Esophagus muscularis mucosa (tissue), 4 donors: ENCODE results near the gene COL5A1. TPM values are rescaled to one million over a fixed set of nuclear protein-coding genes. Genes with fewer than 3 reads are reported as not detected.
A peak's percentile ranks its signal among the peaks of the same experiment; 100 is the strongest.
"Not testable (repeated sequence)": the region's sequence is repeated elsewhere in the genome, so short reads cannot be mapped to it uniquely, and the experiment has no call there.

Source experiments
- DNase-seq: peaks from one replicate; pipeline ENCODE4 v3.0.0-alpha.2; 2017; ENCODE audit errors: extremely low spot score
- H3K27ac ChIP-seq, 4 donors: fragments of 200-600 bp; sonication (generic); replicated peaks in 1 of 4; 1 replicate in 3 of 4; 2 replicates in 1 of 4; pipeline ENCODE4 v1.5.1; 2016 to 2019; ENCODE audit warnings: mild to moderate bottlenecking in 1 of 4
- H3K27me3 ChIP-seq, 4 donors: fragments of 200-600 bp; sonication (generic); one replicate each; pipeline versions ENCODE4 v1.5.1 to v1.6.0; 2016 to 2019
- H3K36me3 ChIP-seq, 4 donors: fragments of 200-600 bp; sonication (generic); one replicate each; pipeline ENCODE4 v1.5.1; 2016 to 2019
- H3K4me1 ChIP-seq, 4 donors: fragments of 200-600 bp; sonication (generic); one replicate each; pipeline ENCODE4 v1.5.1; 2016 to 2019
- H3K4me3 ChIP-seq, 4 donors: fragments of 200-600 bp; sonication (generic); 1 replicate in 2 of 4; 2 replicates in 2 of 4; pipeline ENCODE4 v1.5.1; 2016 to 2019; ENCODE audit warnings: mild to moderate bottlenecking in 4 of 4, moderate library complexity in 1 of 4
- H3K9me3 ChIP-seq, 4 donors: fragments of 200-600 bp; sonication (generic); 1 replicate in 3 of 4; 2 replicates in 1 of 4; pipeline ENCODE4 v1.5.1; 2016 to 2019
- EP300 ChIP-seq: sonication (generic); formaldehyde crosslinking; IDR thresholded peaks from one replicate; pipeline ENCODE4 v1.6.1; 2017; ENCODE audit warnings: antibody characterized with exemption
- POLR2A ChIP-seq: fragments of 450-650 bp; IDR thresholded peaks from one replicate; pipeline ENCODE4 v1.6.1; 2017; ENCODE audit warnings: antibody characterized with exemption, moderate library complexity, mild to moderate bottlenecking, low read depth
- POLR2AphosphoS5 ChIP-seq, 2 donors: sonication (generic); formaldehyde crosslinking; IDR thresholded peaks; one replicate each; pipeline ENCODE4 v1.6.1; 2017; ENCODE audit warnings: antibody characterized with exemption in 2 of 2
- WGBS: methylation state at CpG from one replicate; pipeline ENCODE4 v1.1.5; 2018; 5-methylcytosine and 5-hydroxymethylcytosine counted together
- intact Hi-C: fragments of 100-400 bp; cut with DNase I; formaldehyde crosslinking; loops from one replicate; pipeline ENCODE4 v1.15.1; 2023
- total RNA-seq, 4 donors: library from RNA; depleted of rRNA; stranded (reverse); fragments of >200 nt; gene quantifications; one replicate each; pipeline versions ENCODE4 v1.1.0 to v1.2.1, GENCODE V29; 2016
- TF ChIP-seq, protein P1 (sequence below), 3 experiments: fragments of 200-600 bp in 2 of 3; fragments of 450-650 bp in 1 of 3; sonication (generic) in 2 of 3; IDR thresholded peaks; one replicate each; pipeline ENCODE4 v1.5.1; 2017 to 2019; ENCODE audit warnings: antibody characterized with exemption in 3 of 3, mild to moderate bottlenecking in 2 of 3, moderate library complexity in 1 of 3

The COL5A1 gene
- total RNA-seq, 4 donors from 2014 or later, result 36.0 to 89.5 (median 56.4) TPM

DNA sequence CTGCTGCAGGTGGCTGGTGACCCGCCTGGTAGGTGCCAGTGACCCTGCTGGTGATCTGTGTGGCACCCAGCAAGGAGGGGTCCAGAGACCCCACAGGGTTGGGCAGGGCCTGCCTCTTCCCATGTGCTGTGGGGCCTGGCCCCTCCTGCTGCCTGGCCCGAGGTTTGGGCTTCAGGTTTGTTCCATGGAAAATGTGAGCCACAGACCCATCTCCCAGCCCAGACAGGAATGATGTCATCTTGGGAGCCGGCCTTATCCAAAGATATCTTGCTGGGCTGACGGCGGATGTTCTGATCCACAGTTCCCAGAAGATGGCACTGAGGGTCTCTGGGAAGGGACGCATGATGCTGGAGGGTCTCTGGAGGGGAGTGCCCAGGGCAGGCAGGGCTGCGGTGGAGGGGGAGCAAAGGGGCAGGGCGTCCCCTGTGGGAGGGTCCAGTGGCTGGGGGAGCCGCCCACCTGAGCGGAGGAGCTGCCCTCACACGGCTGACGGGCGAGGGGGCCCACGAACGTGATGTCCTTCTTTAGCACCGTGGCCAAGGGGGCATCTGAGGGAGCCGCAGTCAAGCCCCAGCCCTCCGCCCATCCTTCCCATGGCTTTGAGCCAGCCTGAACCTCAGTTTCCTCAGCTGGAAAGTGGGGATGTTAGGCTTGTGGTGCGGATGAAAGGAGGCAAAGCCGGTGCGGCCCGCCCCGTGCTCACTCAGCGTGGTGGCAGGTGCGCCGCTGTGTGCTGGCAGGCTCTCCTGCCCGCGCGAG, 68.1 kb downstream of the COL5A1 start:
- intact Hi-C loops, result no loop called here
- WGBS, result 50% methylated on average over 26 of the region's 29 CpGs
- TF ChIP-seq POLR2AphosphoS5 (IDR thresholded peaks at IDR 0.05), result peak; percentile 74 to 78
- TF ChIP-seq, protein P1, sequence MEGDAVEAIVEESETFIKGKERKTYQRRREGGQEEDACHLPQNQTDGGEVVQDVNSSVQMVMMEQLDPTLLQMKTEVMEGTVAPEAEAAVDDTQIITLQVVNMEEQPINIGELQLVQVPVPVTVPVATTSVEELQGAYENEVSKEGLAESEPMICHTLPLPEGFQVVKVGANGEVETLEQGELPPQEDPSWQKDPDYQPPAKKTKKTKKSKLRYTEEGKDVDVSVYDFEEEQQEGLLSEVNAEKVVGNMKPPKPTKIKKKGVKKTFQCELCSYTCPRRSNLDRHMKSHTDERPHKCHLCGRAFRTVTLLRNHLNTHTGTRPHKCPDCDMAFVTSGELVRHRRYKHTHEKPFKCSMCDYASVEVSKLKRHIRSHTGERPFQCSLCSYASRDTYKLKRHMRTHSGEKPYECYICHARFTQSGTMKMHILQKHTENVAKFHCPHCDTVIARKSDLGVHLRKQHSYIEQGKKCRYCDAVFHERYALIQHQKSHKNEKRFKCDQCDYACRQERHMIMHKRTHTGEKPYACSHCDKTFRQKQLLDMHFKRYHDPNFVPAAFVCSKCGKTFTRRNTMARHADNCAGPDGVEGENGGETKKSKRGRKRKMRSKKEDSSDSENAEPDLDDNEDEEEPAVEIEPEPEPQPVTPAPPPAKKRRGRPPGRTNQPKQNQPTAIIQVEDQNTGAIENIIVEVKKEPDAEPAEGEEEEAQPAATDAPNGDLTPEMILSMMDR (IDR thresholded peaks at IDR 0.05), result no peak
- Histone ChIP-seq H3K36me3 (no peaks in the 10 kb centered on the region), H3K9me3 (no peaks in the 10 kb centered on the region), H3K27ac (peak overlapping the region; percentile 87 to 93 (median 91)), H3K4me1 (peaks cover 52 to 87% (median 83%) of the 10 kb centered on the region in 4 donors), H3K27me3 (no peaks in the 10 kb centered on the region), H3K4me3 (no peak overlapping the region)
- DNase-seq, result no peak

DNA sequence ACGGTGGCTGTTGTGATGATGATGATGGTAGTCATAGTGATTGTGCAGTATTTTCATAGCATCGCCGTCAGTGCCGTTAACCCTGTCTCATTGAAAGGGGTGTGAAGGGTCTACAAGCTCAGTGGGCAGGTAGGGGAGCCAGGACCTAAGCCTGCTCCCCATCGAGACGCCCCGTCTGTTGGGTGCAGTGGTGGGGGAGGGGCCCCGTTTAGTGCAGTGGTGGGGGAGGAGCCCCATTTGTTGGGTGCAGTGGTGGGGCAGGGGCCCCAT, 68.6 kb downstream of the COL5A1 start:
- Histone ChIP-seq H3K27me3 (no peaks in the 10 kb centered on the region), H3K27ac (peak overlapping the region; percentile 87 to 93 (median 91)), H3K4me1 (peaks cover 50 to 82% (median 78%) of the 10 kb centered on the region in 4 donors), H3K4me3 (no peak overlapping the region), H3K36me3 (no peaks in the 10 kb centered on the region), H3K9me3 (no peaks in the 10 kb centered on the region)
- no peak for DNase-seq
- 64% methylated on average over 8 of the region's 8 CpGs for WGBS
- TF ChIP-seq EP300, result no peak
- TF ChIP-seq POLR2AphosphoS5 (IDR thresholded peaks at IDR 0.05), result no peak
- TF ChIP-seq, protein P1 (IDR thresholded peaks at IDR 0.05), result no peak
- TF ChIP-seq POLR2A, result no peak
- intact Hi-C loops, result no loop called here

DNA sequence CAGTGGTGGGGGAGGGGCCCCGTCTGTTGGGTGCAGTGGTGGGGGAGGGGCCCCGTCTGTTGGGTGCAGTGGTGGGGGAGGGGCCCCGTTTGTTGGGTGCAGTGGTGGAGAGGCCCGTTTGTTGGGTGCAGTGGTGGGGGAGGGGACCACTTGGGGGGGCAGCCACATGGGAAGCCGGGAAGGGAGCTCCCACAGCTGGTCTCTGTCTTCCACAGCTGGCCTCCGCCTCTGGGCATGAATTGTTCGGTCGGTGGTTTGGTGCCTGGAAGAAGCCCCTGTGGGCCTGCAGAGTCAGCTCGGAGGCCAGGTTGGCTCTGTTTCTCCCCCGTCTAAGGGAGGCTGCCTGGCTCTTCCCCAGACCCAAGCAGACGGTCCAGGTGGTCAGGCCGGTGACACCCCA, 69.3 kb downstream of the COL5A1 start:
- H3K27me3 ChIP-seq, result no peaks in the 10 kb centered on the region
- intact Hi-C loops, result no loop called here
- H3K4me1 ChIP-seq, result peaks cover 48 to 75% (median 71%) of the 10 kb centered on the region in 4 donors
- peak overlapping the region; percentile 87 to 93 (median 91) for H3K27ac ChIP-seq
- peaks cover 0 to 2% (median 0%) of the 10 kb centered on the region in 4 donors for H3K36me3 ChIP-seq
- no peak overlapping the region for H3K4me3 ChIP-seq
- DNase-seq, result no peak
- H3K9me3 ChIP-seq, result no peaks in the 10 kb centered on the region
- no peak for TF ChIP-seq POLR2A
- TF ChIP-seq POLR2AphosphoS5 (IDR thresholded peaks at IDR 0.05), result no peak
- no peak for TF ChIP-seq EP300
- TF ChIP-seq, protein P1 (IDR thresholded peaks at IDR 0.05), result no peak
- WGBS, result 40% methylated on average over 6 of the region's 12 CpGs

DNA sequence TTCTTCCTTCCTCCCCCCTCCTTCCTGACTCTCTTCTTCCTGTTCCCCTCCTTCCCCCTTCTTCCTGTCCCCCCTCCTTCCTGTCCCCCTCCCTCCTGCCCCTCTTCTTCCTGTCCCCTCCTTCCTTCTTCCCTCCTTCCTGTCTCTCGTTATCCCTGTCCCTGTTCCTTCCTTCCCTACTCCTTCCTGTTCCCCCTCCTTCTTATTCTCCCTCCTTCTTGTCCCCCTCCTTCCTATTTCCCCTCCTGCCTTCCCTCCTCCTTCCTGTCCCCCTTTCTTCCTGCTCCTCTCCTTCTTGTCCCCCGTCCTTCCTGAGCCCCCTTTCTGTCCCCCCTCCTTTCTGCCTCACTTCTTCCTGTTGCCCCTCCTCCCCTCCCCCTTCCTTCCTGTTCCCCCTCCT, 70.6 kb downstream of the COL5A1 start:
- no peaks in the 10 kb centered on the region for H3K9me3 ChIP-seq
- intact Hi-C loops, result no loop called here
- DNase-seq, result no peak
- TF ChIP-seq EP300 (no peak), POLR2A (no peak), POLR2AphosphoS5 (IDR thresholded peaks at IDR 0.05) (no peak)
- TF ChIP-seq, protein P1 (IDR thresholded peaks at IDR 0.05), result no peak
- H3K4me1 ChIP-seq, result peaks cover 34 to 69% (median 61%) of the 10 kb centered on the region in 4 donors
- H3K36me3 ChIP-seq, result peaks cover 0 to 15% (median 5%) of the 10 kb centered on the region in 4 donors
- no peak overlapping the region for H3K4me3 ChIP-seq
- peak overlapping the region; percentile 87 to 93 (median 91) for H3K27ac ChIP-seq
- no peaks in the 10 kb centered on the region for H3K27me3 ChIP-seq
- WGBS, result 42% methylated on average over 2 of the region's 2 CpGs

DNA sequence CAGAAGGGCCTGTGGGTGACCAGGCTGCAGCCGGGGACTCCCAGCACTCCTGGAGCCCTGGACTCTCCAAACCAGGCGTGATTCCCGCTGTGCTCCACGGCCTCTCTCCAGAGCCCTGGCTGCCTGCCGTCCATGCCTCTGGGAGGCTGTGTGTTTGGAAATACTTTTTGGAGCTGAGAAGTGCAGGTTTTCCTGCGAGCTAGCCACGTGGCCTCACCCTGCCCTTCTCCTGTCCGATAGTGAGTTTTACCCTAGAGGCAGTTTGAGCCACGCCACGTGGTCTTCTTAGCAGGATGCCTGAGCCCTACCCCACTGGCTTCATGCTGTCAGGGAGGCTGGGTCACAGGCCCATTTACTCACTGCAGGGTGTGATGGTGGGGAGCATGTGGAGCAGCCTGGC, 71.3 kb downstream of the COL5A1 start:
- TF ChIP-seq POLR2AphosphoS5 (IDR thresholded peaks at IDR 0.05) (no peak), POLR2A (no peak), EP300 (no peak)
- TF ChIP-seq, protein P1 (IDR thresholded peaks at IDR 0.05), result no peak
- Histone ChIP-seq H3K27ac (peak overlapping the region; percentile 87 to 93 (median 91)), H3K4me3 (no peak overlapping the region), H3K27me3 (no peaks in the 10 kb centered on the region), H3K36me3 (peaks cover 0 to 22% (median 6%) of the 10 kb centered on the region in 4 donors), H3K4me1 (peaks cover 28 to 62% (median 60%) of the 10 kb centered on the region in 4 donors), H3K9me3 (no peaks in the 10 kb centered on the region)
- DNase-seq, result no peak
- 67% methylated on average over 3 of the region's 10 CpGs for WGBS
- intact Hi-C loops, result no loop called here

DNA sequence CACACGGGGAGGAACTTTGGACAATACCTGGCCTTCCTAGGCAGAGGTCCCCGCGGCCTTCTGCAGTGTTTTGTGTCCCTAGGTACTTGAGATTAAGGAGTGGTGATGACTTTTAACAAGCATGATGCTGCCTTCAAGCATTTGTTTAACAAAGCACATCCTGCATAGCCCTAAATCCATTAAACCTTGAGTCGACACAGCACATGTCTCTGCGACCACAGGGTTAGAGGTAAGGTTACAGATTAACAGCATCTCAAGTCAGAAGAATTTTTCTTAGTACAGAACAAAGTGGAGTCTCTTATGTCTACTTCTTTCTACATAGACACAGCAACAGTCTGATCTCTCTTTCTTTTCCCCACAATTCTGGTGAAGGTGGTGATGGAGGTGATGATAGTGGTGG, 73.9 kb downstream of the COL5A1 start:
- H3K27ac ChIP-seq, result not testable (repeated sequence)
- peaks cover 3 to 56% (median 47%) of the 10 kb centered on the region in 4 donors for H3K4me1 ChIP-seq

More for the DNA sequence above, 73.9 kb downstream of the COL5A1 start:
- intact Hi-C loops, H3K9me3 ChIP-seq, H3K27me3 ChIP-seq, H3K4me3 ChIP-seq, DNase-seq: not testable (repeated sequence)
- 87% methylated on average over 5 of the region's 5 CpGs for WGBS
- peaks cover 0 to 38% (median 14%) of the 10 kb centered on the region in 4 donors for H3K36me3 ChIP-seq
